GM19455 (cell line): Measurements from ENCODE around the gene TM7SF3.
"Not testable (repeated sequence)": the region's sequence is repeated elsewhere in the genome, so short reads cannot be mapped to it uniquely, and the experiment has no call there.

Experiments used
- ATAC-seq: cut with Tn5 transposase; IDR thresholded peaks from one replicate; pipeline ENCODE4 v1.9.1; 2021; ENCODE audit not compliant: unreplicated experiment

TM7SF3 gene, protein sequence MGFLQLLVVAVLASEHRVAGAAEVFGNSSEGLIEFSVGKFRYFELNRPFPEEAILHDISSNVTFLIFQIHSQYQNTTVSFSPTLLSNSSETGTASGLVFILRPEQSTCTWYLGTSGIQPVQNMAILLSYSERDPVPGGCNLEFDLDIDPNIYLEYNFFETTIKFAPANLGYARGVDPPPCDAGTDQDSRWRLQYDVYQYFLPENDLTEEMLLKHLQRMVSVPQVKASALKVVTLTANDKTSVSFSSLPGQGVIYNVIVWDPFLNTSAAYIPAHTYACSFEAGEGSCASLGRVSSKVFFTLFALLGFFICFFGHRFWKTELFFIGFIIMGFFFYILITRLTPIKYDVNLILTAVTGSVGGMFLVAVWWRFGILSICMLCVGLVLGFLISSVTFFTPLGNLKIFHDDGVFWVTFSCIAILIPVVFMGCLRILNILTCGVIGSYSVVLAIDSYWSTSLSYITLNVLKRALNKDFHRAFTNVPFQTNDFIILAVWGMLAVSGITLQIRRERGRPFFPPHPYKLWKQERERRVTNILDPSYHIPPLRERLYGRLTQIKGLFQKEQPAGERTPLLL

DNA sequence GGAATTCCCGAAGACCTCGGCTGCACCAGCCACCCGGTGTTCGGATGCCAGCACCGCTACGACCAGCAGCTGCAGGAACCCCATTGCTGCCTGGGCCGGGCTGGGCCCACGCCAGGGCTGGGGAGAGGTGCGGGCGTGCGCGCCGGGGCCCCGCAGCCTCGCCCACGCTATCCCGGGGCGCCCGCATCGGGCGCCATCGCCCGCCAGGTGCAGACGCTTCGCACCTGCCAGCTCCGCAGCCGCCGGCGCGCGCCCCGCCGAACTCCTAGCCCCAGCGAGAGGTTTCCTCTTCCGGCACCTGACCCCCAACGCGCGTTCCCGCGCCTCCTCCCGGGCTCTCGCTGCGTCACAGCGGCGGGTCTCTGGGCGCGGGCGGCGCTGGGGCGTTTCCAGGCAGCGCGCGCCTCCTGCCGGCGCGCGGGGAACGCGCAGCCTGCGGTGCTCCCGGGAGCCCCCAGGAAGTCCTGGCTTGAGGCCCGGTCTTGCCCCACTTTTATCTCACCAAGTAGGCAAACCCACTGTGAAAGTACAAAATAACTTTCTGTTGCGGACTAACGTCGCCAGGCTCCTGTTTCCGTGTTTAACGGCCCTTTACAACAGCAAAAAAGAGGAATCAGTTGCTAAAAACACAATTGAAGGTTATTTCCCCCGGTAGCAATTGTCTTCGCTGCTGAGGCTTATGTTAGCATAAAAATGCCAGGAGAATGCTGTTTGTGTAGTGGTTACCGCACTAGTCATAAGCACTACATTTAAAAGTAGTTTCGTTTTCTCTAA is at the start of gene TM7SF3:
Gene TM7SF3, minus strand, starts transcription at position 300 of the 774 bp plus-strand sequence. Its CDS starts 216 bp downstream, at position 84.
- ATAC-seq, result peak; percentile 79

DNA sequence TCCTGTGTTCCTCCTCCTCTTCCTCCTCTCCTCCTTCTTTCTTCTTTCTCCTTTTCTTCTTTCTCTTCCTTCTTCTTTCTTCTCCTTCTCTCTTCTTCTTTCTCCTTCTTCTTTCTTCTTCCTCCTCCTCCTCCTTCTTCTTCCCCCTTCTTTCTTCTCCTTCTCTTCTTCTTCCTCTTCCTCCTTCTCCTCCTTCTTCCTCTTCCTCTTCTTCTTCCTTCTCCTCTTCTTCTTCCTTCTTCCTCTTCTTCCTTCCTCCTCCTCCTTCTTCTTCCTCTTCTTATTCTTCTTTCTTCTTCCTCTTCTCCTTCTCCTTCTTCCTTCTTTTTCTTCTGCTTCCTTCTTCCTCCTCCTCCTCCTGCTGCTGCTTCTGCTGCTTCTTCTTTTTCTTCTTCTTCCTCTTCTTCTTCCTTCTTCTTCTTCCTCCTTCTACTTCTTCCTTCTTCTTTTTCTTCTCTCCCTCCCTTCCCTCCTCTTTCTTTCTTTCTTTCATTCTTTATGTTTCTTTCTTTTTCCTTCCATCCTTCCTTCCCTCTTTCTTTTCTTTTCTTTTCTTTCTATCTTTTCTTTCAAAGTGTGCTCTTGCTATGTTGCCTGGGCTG is 49.2 kb upstream of the TM7SF3 start:
- ATAC-seq, result no peak

DNA sequence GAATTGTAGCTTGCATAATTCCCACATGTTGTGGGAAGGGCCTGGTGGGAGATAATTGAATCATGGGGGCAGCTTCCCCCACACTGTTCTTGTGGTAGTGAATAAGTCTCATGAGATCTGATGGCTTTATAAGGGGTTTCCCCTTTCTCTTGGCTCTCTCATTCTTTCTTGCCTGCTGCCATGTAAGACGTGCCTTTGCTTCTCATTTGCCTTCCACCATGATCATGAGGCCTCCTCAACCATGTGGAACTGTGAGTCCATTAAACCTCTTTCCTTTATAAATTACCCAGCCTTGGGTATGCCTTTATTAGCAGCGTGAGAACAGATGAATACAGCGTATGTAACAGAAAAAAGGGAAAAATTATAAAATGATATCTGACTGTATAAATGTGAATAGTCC is 47.1 kb upstream of the TM7SF3 start:
- ATAC-seq, result no peak

DNA sequence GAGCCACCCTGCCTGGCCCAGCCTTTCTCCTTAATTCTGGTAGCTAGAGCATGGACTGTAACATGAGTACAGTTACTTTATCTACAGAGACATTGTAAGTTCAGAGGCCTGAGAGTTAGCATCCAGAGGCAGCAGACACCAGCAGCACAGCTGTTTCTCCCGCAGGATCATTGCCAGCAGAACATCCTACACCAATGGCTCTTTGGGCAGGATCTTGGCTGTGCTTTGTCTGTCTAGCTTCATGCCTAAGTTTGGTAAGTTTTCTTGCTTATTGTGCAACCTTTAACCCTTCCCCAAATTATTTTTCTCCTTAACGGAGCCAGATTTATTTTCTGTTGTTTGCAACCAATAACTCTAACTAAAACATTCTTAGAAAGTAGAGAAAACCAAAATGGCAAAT is 46.6 kb upstream of the TM7SF3 start:
- ATAC-seq, result no peak

DNA sequence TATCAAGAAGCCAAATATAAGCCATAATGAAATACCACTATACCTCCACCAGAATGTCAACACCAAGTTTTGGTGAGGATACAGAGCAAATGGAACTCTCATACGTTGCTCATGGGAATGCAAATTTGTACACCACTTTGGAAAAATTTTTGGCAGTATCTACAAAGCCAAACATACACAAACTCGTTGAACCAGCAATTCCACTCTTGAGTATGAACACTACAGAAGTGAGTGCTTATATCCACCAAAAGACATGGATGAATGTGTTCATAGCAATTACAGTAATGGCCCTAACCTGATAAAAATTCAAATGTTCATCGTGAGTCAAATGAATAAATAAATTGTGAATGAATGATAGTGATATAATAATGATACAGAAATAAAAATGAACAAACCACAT is 43.4 kb upstream of the TM7SF3 start:
- ATAC-seq, result no peak

DNA sequence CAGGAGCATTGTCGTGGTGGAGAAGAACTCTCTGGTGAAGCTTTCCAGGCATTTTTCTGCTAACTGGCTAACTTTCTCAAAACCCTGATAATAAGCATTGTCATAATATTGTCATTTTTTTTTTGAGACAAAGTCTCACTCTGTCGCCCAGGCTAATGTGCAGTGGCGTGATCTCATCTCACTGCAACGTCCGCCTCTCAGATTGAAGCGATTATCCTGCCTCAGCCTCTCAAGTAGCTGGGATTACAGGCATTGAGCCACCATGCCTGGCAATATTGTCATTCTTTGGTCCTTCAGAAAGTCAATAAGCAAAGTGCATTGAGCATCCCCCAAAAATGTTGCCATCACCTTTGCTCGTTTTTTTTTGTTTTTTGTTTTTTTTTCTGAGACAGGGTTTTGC is 41.8 kb upstream of the TM7SF3 start:
- ATAC-seq, result no peak

DNA sequence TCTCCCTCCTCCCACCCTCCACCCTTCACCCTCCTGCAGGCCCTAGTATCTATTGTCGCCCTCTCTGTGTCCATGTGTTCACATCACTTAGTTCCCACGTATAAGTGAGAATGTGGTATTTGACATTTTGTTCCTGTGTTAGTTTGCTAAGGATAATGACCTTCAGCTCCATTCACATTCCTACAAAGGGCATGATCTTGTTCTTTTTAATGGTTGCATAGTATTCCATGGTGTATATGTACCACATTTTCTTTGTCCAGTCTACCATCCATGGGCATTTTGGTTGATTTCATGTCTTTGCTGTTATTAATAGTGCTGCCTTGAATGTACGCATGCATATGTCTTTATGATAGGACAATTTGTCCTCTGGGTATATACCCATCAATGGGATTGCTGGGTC is 38.6 kb upstream of the TM7SF3 start:
- no peak for ATAC-seq

DNA sequence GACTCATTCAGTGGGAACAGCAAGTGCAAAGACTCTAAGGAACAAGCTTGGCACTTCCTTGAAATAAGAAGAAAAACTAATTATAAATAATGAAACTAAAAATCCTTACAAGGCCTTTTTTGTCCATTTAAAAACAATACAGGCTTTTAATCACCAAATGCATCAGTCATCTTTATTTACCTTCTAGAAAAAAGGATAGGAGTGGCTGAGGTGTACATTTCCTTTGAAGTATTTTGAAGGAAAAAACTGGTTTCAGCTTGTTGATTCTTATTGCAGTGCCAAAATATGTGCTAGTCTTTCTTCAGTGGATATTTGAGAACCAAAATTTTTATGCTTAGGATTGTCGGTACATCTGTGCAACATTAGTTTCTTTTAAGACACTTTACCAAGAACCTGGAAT is 38.0 kb upstream of the TM7SF3 start:
- no peak for ATAC-seq

DNA sequence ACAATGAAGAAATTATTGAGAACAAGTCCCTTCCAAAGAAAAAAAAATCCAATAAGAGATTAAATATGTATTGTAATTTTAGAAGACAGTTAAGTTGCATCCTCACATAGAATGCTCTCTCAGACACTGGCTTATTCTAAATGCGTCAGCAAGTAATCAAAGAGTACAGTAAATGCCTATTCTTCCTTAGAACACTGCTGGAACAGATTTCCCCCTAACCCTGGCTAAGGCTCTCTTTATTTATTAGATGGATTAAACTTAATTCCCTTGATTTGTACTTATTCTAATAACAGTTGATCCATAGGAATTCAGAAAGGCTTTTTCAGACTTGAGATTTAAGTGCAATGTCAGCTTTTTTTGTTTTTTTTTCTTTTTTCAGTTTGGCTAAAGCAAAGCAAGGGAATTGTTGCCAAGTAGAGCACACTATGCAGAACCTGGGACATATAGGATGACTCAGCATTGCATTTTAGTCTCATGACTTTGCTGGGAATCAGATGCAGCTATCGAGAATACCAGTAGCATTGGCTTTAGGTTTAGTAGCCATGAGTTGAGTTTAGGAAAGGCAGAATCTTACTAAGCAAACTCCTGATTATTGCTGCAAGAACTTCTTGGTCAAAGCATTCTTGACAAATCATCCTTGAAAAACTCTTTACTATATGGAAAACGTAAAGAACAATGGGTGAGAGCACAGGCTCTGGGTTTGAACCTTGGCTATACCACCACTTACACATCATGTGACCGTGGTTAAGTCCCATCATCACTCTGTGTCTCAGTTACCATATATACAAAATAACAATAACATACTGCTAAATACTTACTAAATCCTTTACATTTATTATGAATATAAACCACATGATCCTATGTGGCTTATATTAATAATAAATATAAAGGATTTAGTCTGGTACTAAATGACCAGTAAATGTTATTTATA is 34.9 kb upstream of the TM7SF3 start:
- ATAC-seq, result no peak

DNA sequence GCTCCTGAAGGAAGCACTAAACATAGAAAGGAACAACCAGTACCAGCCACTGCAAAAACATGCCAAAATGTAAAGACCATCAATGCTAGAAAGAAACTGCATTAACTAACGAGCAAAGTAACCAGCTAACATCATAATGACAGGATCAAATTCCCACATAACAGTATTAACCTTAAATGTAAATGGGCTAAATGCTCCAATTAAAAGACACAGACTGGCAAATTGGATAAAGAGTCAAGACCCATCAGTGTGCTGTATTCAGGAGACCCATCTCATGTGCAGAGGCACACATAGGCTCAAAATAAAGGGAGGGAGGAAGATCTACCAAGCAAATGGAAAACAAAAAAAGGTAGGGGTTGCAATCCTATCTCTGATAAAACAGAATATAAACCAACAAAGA is 27.8 kb upstream of the TM7SF3 start:
- ATAC-seq, result not testable (repeated sequence)

DNA sequence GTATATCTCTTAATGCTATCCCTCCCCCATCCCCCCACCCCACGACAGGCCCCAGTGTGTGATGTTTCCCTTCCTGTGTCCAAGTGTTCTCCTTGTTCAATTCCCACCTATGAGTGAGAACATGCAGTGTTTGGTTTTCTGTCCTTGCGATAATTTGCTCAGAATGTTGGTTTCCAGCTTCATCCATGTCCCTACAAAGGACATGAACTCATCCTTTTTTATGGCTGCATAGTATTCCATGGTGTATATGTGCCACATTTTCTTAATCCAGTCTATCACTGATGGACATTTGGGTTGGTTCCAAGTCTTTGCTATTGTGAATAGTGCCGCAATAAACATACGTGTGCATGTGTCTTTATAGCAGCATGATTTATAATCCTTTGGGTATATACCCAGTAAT is 26.5 kb upstream of the TM7SF3 start:
- not testable (repeated sequence) for ATAC-seq

DNA sequence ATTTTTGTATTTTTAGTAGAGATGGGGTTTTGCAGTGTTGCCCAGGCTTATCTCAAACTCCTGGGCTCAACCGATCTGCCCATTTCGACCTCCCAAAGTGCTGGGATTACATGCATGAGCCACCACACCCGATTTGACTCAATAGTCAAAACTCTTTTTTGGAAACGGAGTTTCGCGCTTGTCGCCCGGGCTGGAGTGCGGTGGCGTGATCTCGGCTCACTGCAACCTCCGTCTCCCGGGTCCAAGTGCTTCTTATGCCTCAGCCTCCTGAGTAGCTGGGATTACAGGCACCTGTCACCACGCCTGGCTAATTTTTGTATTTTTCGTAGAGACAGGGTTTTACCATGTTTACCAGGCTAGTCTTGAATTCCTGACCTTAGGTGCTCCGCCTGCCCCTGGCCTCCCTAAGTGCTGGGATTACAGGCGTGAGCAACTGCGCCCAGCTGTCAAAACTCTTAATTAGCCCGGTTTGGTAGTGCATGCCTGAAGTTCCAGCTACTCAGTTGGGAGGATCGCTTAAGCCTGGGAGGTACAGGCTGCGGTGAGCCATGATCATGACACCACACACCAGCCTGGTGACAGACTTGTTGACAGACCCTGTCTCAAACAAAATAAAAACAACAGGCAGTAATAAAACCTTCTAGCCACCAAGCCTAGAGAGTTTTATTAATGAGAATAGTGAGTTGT is 20.6 kb upstream of the TM7SF3 start:
- ATAC-seq, result no peak

DNA sequence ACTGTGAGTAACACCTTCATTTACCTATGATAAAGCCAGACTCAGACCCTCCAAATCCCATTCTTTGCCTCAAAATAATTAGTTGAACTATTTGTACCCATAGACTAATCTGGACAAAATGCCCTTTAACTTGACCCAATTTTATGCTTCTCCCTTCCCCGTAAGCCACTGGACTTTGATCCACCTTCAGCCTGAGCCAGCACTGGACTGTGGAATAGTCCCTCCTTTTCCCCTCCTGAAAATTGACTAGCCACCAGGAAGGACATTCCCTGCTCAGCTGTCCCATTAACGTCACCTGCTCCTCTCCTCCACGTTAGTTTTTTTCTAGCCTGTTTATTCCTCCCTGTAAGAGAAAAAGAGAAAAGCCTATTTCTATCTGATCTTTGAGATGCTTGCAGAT is 18.5 kb upstream of the TM7SF3 start:
- no peak for ATAC-seq

DNA sequence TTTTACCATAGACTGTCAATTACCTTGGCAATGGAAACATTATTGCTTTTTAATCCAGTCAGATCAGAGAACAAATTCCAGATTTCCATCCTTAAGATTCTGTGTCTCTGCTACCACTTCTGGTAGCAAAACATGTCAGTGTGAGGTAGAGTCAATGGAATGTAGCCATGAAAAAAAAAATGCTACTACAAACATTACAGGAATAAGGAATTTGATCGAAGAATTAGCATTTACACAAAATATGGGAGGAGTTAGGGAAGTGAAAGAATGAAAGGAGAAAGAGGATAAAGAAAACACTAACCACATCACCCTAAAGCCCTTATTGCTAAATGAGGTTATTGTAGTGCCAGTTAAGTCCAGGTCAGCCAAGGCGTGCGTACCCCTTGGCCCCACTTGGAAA is 17.3 kb upstream of the TM7SF3 start:
- ATAC-seq, result no peak

DNA sequence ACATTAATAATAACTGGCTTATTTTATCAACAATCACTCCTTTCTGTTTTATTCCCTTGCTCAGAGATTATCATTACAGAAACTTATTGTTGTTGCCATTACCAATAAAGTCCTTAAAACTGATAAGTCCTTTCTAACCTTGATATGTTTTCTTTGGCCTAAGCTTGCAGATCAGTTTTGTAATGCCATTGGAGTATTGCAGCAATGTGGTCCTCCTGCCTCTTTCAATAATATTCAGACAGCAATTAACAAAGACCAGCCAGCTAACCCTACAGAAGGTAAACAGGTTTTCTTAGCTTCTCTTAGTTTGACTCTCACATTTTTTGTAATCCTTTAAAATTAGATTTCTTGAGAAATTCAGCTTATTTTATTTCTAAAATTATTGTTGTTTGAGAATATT is 12.1 kb upstream of the TM7SF3 start:
- no peak for ATAC-seq

DNA sequence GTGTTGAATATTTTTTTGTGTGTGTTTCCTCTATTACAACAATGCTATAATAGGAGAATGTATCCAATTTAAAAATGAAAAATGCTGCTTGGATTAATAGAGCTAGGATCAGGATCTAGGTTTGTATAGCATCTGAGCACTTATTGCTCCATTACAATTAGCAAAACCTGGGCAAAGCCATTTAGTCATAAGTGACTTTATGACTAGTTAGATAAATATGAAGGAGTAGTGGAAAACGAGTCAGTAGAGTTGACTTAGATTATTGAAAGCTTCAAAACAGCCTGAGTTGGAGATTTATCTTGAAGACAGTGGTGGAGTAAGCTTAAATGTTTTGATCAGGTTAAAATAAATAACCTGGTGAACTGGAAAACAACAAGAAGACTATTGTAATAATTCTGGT is 10.9 kb upstream of the TM7SF3 start:
- no peak for ATAC-seq

DNA sequence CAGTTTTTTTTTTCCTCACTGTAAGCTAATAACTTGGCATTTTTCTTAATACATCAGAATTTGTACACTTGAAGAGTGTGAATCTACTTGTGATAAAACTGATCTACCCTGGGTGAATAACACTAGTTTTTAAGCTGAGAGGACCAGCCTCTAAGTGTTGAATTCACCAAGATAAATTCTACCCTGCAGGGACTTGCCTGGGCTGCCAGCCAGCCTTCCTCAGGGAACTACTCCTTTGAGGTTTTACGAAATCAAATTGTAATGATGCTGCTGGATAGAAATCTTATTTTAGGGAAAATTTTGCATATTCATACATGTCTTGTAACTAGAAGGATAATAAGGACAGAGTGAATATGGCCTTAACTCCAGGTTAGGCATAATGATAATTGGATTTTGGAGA is 10.1 kb upstream of the TM7SF3 start:
- ATAC-seq, result no peak

DNA sequence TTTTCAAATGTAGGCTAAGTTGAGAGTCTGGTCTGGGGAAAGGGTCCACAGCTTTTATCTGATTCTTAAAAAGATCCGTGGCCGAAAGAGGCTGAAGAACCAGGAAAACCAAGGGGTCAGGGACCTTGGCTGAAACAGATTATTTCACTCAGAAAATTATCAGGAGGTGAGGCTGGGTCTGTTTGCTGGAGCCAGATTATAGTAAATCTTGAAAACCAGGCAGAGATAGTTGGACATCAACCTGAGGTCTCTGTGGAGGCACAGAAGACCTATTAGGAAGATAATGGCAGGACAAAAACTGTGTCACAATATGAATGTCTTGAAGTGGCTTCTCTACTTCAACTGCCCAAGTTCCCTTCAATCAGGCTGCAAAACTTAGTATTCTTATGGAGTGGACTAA is 6.6 kb upstream of the TM7SF3 start:
- ATAC-seq, result no peak

DNA sequence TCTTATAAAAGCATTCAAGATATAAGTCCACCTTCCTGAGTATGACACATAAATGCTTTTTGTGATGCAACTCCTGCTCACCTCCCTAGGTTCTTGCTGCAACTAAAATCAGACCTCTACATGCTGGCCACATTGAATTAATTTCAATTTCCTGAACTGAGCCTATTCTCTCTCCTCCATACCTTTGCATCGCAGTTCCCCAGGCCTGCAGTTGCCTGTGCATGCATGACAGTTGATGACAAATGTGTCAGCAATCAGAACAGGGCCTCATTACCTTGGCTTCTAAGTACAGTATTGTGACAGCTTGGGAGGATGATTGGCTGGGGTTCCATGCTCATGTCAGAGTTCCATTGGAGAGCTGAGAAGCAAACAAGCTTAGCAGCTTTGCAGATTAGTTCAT is 3.9 kb upstream of the TM7SF3 start:
- no peak for ATAC-seq
